ENCODE measurements around the gene SUSD3. TPM values are rescaled to one million over a fixed set of nuclear protein-coding genes. Genes with fewer than 3 reads are reported as not detected.

The SUSD3 gene
- total RNA-seq, 1 donor from 2014 or later, result 0.26 TPM

GRCh38 chr9:93066978-93067603 is 8.6 kb downstream of the SUSD3 start:
- peaks cover 2% of the 10 kb centered on the region for H3K27me3 ChIP-seq (ENCODE audit: control insufficient read depth, insufficient read depth, low read length)
- no peak for DNase-seq (ENCODE audit: low read depth)
- no peak for FAIRE-seq
- no peak for TF ChIP-seq CTCF (IDR thresholded peaks at IDR 0.05; ENCODE audit: insufficient read depth, low read length, severe bottlenecking)
- H3K4me3 ChIP-seq (ENCODE audit: low read depth, low read length), result no peak overlapping the region
- H3K36me3 ChIP-seq (ENCODE audit: control insufficient read depth, insufficient read depth, low read length), result no peaks in the 10 kb centered on the region

GRCh38 chr9:93068956-93069355 is 10.5 kb downstream of the SUSD3 start:
- no peaks in the 10 kb centered on the region for H3K27me3 ChIP-seq (ENCODE audit: control insufficient read depth, insufficient read depth, low read length)
- H3K36me3 ChIP-seq (ENCODE audit: control insufficient read depth, insufficient read depth, low read length), result no peaks in the 10 kb centered on the region
- DNase-seq (ENCODE audit: low read depth) (no peak), FAIRE-seq (no peak)
- no peak overlapping the region for H3K4me3 ChIP-seq (ENCODE audit: low read depth, low read length)
- TF ChIP-seq CTCF (IDR thresholded peaks at IDR 0.05; ENCODE audit: insufficient read depth, low read length, severe bottlenecking), result no peak

GRCh38 chr9:93071464-93071863 is 13.0 kb downstream of the SUSD3 start:
- FAIRE-seq, result no peak
- H3K36me3 ChIP-seq (ENCODE audit: control insufficient read depth, insufficient read depth, low read length), result no peaks in the 10 kb centered on the region
- H3K4me3 ChIP-seq (ENCODE audit: low read depth, low read length), result no peak overlapping the region
- peak; percentile 36 for DNase-seq (ENCODE audit: low read depth)
- no peak for TF ChIP-seq CTCF (IDR thresholded peaks at IDR 0.05; ENCODE audit: insufficient read depth, low read length, severe bottlenecking)
- no peaks in the 10 kb centered on the region for H3K27me3 ChIP-seq (ENCODE audit: control insufficient read depth, insufficient read depth, low read length)

- H3K4me3 ChIP-seq (ENCODE audit: low read depth, low read length), result no peak overlapping the region
- DNase-seq (ENCODE audit: low read depth) (no peak), FAIRE-seq (no peak)
- H3K27me3 ChIP-seq (ENCODE audit: control insufficient read depth, insufficient read depth, low read length), result no peaks in the 10 kb centered on the region
- no peaks in the 10 kb centered on the region for H3K36me3 ChIP-seq (ENCODE audit: control insufficient read depth, insufficient read depth, low read length)
- TF ChIP-seq CTCF (IDR thresholded peaks at IDR 0.05; ENCODE audit: insufficient read depth, low read length, severe bottlenecking), result no peak
These were observed 13.9 kb downstream of the SUSD3 start for GRCh38 chr9:93072383-93072795.

GRCh38 chr9:93076101-93076791 is 17.7 kb downstream of the SUSD3 start:
- Histone ChIP-seq H3K4me3 (ENCODE audit: low read depth, low read length) (no peak overlapping the region), H3K36me3 (ENCODE audit: control insufficient read depth, insufficient read depth, low read length) (no peaks in the 10 kb centered on the region), H3K27me3 (ENCODE audit: control insufficient read depth, insufficient read depth, low read length) (no peaks in the 10 kb centered on the region)
- FAIRE-seq, result no peak
- TF ChIP-seq CTCF (IDR thresholded peaks at IDR 0.05; ENCODE audit: insufficient read depth, low read length, severe bottlenecking), result no peak
- DNase-seq (ENCODE audit: low read depth), result no peak

GRCh38 chr9:93076792-93077128 is 18.3 kb downstream of the SUSD3 start:
- H3K36me3 ChIP-seq (ENCODE audit: control insufficient read depth, insufficient read depth, low read length), result no peaks in the 10 kb centered on the region
- FAIRE-seq (no peak), DNase-seq (ENCODE audit: low read depth) (no peak)
- H3K27me3 ChIP-seq (ENCODE audit: control insufficient read depth, insufficient read depth, low read length), result no peaks in the 10 kb centered on the region
- TF ChIP-seq CTCF (IDR thresholded peaks at IDR 0.05; ENCODE audit: insufficient read depth, low read length, severe bottlenecking), result no peak
- H3K4me3 ChIP-seq (ENCODE audit: low read depth, low read length), result no peak overlapping the region
